K562 (cell line): Measurements from ENCODE around the gene CEND1. TPM values are rescaled to one million over a fixed set of nuclear protein-coding genes. Genes with fewer than 3 reads are reported as not detected.

Source experiments
- ATAC-seq: fragments of 200-7000 bp; cut with Tn5 transposase; 3 replicates; pipeline ENCODE4 v1.9.1; 2020; ENCODE audit warnings: moderate library complexity
- BruUV-seq: library from RNA; stranded (reverse); fragments of 400-500 nt; replicated peaks from 2 replicates; lab custom pipeline; 2021; lab: Mats Ljungman, UMichigan
- CTCF ChIA-PET: fragments of 300-600 bp; formaldehyde crosslinking; extraction: SDS; loops from one replicate; lab custom pipeline; 2021; ENCODE audit warnings: low intra/inter-chr PET ratio; lab: Yijun Ruan, JAX
- POLR2A ChIA-PET: fragments of 300-600, 350-650 bp; sonication (Branson Sonifier 250); formaldehyde crosslinking; extraction: SDS; loops from one replicate; lab custom pipeline; 2021; ENCODE audit warnings: antibody characterized with exemption, inconsistent platforms; lab: Yijun Ruan, JAX
- DNase-seq, 4 experiments: peaks; one replicate each; pipeline versions ENCODE4 v3.0.0 to v3.0.0-alpha.2; 2011 to 2018; ENCODE audit warnings: low spot score in 3 of 4, mixed read lengths in 3 of 4; ENCODE audit errors: extremely low read depth in 1 of 4
- FAIRE-seq: peaks from 2 replicates; lab custom pipeline; 2011; peaks lifted over from hg19 to GRCh38; lab: Jason Lieb, UNC
- H2AFZ ChIP-seq: 2 replicates; pipeline ENCODE4 v1.6.0; 2011; ENCODE audit warnings: low read depth, low read length, control low read depth, inconsistent platforms
- H3K27ac ChIP-seq: fragments of 200-600 bp; 3 replicates; pipeline ENCODE4 v1.8.0; 2011; ENCODE audit warnings: low read depth, mild to moderate bottlenecking, control low read depth, inconsistent platforms, low read length, moderate library complexity, mixed read lengths; ENCODE audit errors: extremely low read depth
- H3K27me3 ChIP-seq, 2 experiments: fragments of 300-600 bp in 1 of 2; 2 replicates in 1 of 2; 3 replicates in 1 of 2; pipeline versions ENCODE4 v1.6.0 to v1.8.0; 2011; ENCODE audit warnings: inconsistent platforms in 2 of 2, low read length in 2 of 2, mild to moderate bottlenecking in 1 of 2, mixed read lengths in 1 of 2, moderate library complexity in 1 of 2; ENCODE audit not compliant: control insufficient read depth in 2 of 2, insufficient read depth in 2 of 2
- H3K36me3 ChIP-seq: fragments of 300-600 bp; 3 replicates; pipeline ENCODE4 v1.8.0; 2011; ENCODE audit warnings: mild to moderate bottlenecking, low read length, inconsistent platforms; ENCODE audit not compliant: control insufficient read depth, insufficient read depth
- H3K4me1 ChIP-seq, 2 experiments: fragments of 200-600 bp in 1 of 2; replicated peaks in 1 of 2; 2 replicates in 1 of 2; 3 replicates in 1 of 2; pipeline versions ENCODE4 v1.5.1 to v1.8.0; 2011; ENCODE audit warnings: inconsistent platforms in 2 of 2, low read length in 2 of 2, mild to moderate bottlenecking in 1 of 2, mixed read lengths in 1 of 2, moderate library complexity in 1 of 2; ENCODE audit not compliant: control insufficient read depth in 2 of 2, insufficient read depth in 2 of 2
- H3K4me2 ChIP-seq: 2 replicates; pipeline ENCODE4 v1.6.1; 2011; ENCODE audit warnings: low read length, control low read depth, inconsistent platforms, mixed read lengths; ENCODE audit not compliant: insufficient read depth
- H3K4me3 ChIP-seq: fragments of 200-600 bp; sonication (generic), shearing (Covaris generic); 2 replicates; pipeline ENCODE4 v1.5.1; 2016; ENCODE audit warnings: control low read depth, inconsistent platforms
- H3K79me2 ChIP-seq: fragments of 200-600 bp; 3 replicates; pipeline ENCODE4 v1.8.0; 2011; ENCODE audit warnings: low read length, inconsistent platforms; ENCODE audit not compliant: control insufficient read depth, insufficient read depth
- H3K9ac ChIP-seq, 2 experiments: 2 replicates each; pipeline versions ENCODE4 v1.6.0 to v1.6.1; 2011; ENCODE audit warnings: low read depth in 2 of 2, low read length in 2 of 2, control low read depth in 1 of 2, inconsistent platforms in 1 of 2, mild to moderate bottlenecking in 1 of 2, mixed read lengths in 1 of 2; ENCODE audit not compliant: insufficient read depth in 1 of 2
- H3K9me1 ChIP-seq: one replicate; pipeline ENCODE4 v1.6.0; 2011; ENCODE audit warnings: inconsistent platforms, mild to moderate bottlenecking, low read length, moderate library complexity; ENCODE audit not compliant: control insufficient read depth, insufficient read depth
- H3K9me3 ChIP-seq: replicated peaks from 2 replicates; pipeline ENCODE4 v1.5.1; 2011; ENCODE audit warnings: low read depth, low read length, inconsistent platforms; ENCODE audit not compliant: control insufficient read depth, insufficient read depth
- H4K20me1 ChIP-seq: replicated peaks from 2 replicates; pipeline ENCODE4 v1.6.1; 2011; ENCODE audit warnings: low read length, inconsistent platforms, mixed read lengths; ENCODE audit not compliant: control insufficient read depth, insufficient read depth
- POLR2G ChIP-seq: fragments of 200-400 bp; formaldehyde crosslinking; IDR thresholded peaks from 2 replicates; pipeline ENCODE4 v1.6.1; 2017; ENCODE audit warnings: low read depth, mild to moderate bottlenecking, antibody characterized with exemption, low read length, moderate library complexity
- WGBS: fragments of 100-300 bp; shearing (Covaris generic); methylation state at CpG from one replicate; pipeline ENCODE4 v1.1.6; 2016; ENCODE audit warnings: low coverage, mixed read lengths; ENCODE audit not compliant: insufficient coverage; ENCODE audit errors: missing lambda C conversion rate; 5-methylcytosine and 5-hydroxymethylcytosine counted together
- in situ Hi-C: fragments of 300-500 bp; cut with MboI; formaldehyde crosslinking; loops from 4 replicates; pipeline ENCODE4 v1.15.0; 2018; ENCODE audit warnings: inconsistent platforms, mixed read lengths
- intact Hi-C: fragments of 100-400 bp; cut with micrococcal nuclease; formaldehyde crosslinking; loops from 2 replicates; pipeline ENCODE4 v1.14.2; 2022
- polyA plus RNA-seq, 8 experiments: library from polyadenylated mRNA; depleted of rRNA in 4 of 8; stranded (reverse) in 5 of 8; unstranded in 3 of 8; fragments of >200 nt; fragmentation: Nextera tagmentation in 2 of 8; fragmentation: Illumina TruSeq in 1 of 8; extraction: Ambion mirVana in 2 of 8; extraction: Trizol in 1 of 8; gene quantifications; 2 replicates each; pipeline versions ENCODE4 v1.2.1 to v1.2.3, GENCODE V29; 2011 to 2014; ENCODE audit warnings: inconsistent platforms in 1 of 8, missing spikeins in 1 of 8
- total RNA-seq, 7 experiments: library from RNA; depleted of rRNA in 6 of 7; stranded (reverse); fragments of >200 nt in 6 of 7; fragmentation: Illumina TruSeq in 2 of 7; extraction: Trizol in 2 of 7; gene quantifications; 2 replicates each; pipeline versions ENCODE4 v1.2.1 to v1.2.3, GENCODE V29; 2011 to 2021; ENCODE audit warnings: low replicate concordance in 1 of 7
- TF ChIP-seq, protein P1 (sequence below): fragments of 250-450 bp; sonication (Bioruptor Pico); IDR thresholded peaks from 2 replicates; pipeline ENCODE4 v1.5.0; 2021; ENCODE audit warnings: mild to moderate bottlenecking, borderline replicate concordance

CEND1 gene
- total and polyA plus RNA-seq, 9 of the 15 experiments (the other 6 are each of a cell fraction or from before 2014, with no cell fraction given), result 0.13 to 0.18 (median 0.16) TPM; not detected in 6

DNA sequence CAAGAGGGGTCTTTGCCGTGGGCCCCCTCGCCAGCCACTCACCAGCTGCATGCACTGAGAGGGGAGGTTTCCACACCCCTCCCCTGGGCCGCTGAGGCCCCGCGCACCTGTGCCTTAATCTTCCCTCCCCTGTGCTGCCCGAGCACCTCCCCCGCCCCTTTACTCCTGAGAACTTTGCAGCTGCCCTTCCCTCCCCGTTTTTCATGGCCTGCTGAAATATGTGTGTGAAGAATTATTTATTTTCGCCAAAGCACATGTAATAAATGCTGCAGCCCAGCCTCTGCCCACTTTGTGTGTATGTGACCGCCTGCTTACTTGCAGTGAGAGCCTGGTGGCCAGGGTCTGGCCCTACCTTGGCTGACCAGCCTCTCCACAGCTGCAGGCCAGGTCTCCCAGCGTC is 35.1 kb upstream of the CEND1 start:
- no TSS peak for BruUV-seq
- Histone ChIP-seq H3K36me3 (peaks cover 43% of the 10 kb centered on the region; the same call in 1 of the 3 replicates), H3K27me3 (no peaks in the 10 kb centered on the region), H3K4me3 (no peak overlapping the region), H3K9me1 (peaks cover 6% of the 10 kb centered on the region), H2AFZ (no peak overlapping the region), H3K9me3 (no peaks in the 10 kb centered on the region), H4K20me1 (peaks cover 13% of the 10 kb centered on the region), H3K79me2 (peaks cover 23% of the 10 kb centered on the region), H3K9ac (peak overlapping the region in 1 of 2 experiments; percentile 81; a peak in 2 of 4 replicates), H3K27ac (no peak overlapping the region), H3K4me2 (no peak overlapping the region), H3K4me1 (peaks cover 28 to 93% of the 10 kb centered on the region in 2 experiments)
- 69% methylated on average over 6 of the region's 11 CpGs for WGBS
- CTCF ChIA-PET, result no interaction called here
- no peak for DNase-seq
- FAIRE-seq, result no peak
- TF ChIP-seq POLR2G, result peak; percentile 9; the same call in 1 of the 2 replicates
- TF ChIP-seq, protein P1, sequence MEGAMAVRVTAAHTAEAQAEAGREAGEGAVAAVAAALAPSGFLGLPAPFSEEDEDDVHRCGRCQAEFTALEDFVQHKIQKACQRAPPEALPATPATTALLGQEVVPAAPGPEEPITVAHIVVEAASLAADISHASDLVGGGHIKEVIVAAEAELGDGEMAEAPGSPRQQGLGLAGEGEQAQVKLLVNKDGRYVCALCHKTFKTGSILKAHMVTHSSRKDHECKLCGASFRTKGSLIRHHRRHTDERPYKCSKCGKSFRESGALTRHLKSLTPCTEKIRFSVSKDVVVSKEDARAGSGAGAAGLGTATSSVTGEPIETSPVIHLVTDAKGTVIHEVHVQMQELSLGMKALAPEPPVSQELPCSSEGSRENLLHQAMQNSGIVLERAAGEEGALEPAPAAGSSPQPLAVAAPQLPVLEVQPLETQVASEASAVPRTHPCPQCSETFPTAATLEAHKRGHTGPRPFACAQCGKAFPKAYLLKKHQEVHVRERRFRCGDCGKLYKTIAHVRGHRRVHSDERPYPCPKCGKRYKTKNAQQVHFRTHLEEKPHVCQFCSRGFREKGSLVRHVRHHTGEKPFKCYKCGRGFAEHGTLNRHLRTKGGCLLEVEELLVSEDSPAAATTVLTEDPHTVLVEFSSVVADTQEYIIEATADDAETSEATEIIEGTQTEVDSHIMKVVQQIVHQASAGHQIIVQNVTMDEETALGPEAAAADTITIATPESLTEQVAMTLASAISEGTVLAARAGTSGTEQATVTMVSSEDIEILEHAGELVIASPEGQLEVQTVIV (CRISPR knock-in tag), result no peak
- intact Hi-C loops (no loop called here), in situ Hi-C loops (no loop called here)
- POLR2A ChIA-PET, result interaction anchor here (1.2 to 1.9 kb wide), 4 partner anchors 9 to 17 kb away, joined by 3 to 6 read pairs (median 3); partner anchors contain the start of gene RPLP2
- no peak for ATAC-seq
